GM19468 (cell line): ENCODE results near the gene ZNF438.
"Not testable (repeated sequence)": the region's sequence is repeated elsewhere in the genome, so short reads cannot be mapped to it uniquely, and the experiment has no call there.

ENCODE experiments used
- ATAC-seq: cut with Tn5 transposase; IDR thresholded peaks from one replicate; pipeline ENCODE4 v1.9.1; 2021; ENCODE audit warnings: mild to moderate bottlenecking, moderate library complexity, moderate number of reproducible peaks; ENCODE audit not compliant: unreplicated experiment; ENCODE audit errors: extremely low read depth

The ZNF438 gene

DNA sequence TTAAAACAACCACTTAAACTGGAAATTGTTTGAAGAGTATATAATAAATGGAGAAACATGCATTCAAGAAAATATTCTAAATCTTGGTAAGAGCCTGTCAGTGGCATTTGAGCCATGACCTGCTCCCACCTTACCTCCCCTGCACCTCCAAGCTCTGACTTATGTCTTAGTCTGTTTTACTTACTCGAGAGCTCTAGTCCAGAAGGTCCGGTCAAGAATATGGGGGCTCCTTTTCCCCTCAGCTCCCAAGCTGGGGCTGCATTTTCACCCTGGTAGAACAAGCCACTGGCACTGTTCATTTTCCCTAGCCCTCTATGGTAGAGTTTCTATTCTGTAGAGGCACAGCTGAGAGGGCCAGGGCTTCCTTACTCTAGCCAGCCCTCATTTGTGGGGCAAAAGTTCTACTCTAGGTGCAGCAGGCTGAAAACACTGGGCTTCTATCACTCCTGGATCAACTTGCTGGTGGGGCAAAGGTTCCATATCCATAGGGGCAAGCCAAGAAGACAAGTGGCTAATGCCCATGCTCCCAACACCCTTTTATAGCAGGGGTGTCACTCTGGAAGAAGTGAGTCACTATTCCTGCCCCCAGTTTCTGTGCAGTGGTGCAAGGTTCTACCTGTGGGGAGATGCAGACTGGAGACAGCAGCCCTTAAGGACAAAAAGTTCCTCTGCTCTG lies 40.6 kb downstream of the ZNF438 start:
- ATAC-seq: no peak

GRCh38 chr10:30990351-30990750 lies 41.3 kb downstream of the ZNF438 start:
- ATAC-seq: no peak

GRCh38 chr10:30988831-30989435 lies 42.7 kb downstream of the ZNF438 start:
- no peak for ATAC-seq

DNA sequence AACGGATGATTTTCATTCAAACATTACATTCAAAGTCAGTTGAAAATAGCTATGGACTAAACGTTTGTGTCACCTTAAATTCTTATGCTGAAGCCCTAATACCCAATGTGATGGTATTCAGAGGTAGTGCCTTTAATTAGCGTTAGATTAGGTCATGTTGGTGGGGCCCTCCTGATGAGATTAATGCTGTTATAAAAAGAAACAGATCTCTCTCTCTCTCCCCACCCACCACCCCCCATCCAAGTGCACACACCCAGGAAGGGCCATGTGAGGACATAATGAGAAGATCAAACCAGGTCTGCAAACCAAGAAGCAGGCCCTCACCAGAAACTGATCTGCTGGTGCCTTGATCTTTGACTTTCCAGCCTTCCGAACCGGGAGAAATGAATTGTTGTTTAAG lies 44.2 kb downstream of the ZNF438 start:
- ATAC-seq: no peak

DNA sequence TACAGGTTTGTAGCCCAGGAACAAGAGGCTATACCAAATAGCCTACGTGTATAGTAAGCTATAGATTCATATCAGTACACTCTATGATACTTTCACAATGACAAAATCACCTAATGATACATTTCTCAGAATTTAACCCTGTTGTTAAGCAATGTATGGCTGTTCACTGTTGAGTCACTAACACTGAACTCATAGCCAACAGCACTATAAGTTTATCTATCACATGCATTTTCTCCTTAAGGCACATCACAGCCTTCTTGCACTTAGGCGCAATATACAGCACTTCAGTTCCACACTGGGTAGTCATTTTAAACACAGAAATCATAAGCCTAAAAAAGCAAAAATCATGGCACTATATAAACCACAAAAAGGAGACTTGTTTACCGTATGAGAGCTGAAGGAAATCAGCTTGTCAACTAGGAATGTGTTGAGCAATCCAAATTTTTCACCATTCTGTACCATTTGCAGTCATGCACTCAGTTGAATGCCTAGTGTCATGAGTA lies 45.6 kb downstream of the ZNF438 start:
- no peak for ATAC-seq

- ATAC-seq: no peak
These were observed 46.2 kb downstream of the ZNF438 start for GRCh38 chr10:30985512-30985911.

DNA sequence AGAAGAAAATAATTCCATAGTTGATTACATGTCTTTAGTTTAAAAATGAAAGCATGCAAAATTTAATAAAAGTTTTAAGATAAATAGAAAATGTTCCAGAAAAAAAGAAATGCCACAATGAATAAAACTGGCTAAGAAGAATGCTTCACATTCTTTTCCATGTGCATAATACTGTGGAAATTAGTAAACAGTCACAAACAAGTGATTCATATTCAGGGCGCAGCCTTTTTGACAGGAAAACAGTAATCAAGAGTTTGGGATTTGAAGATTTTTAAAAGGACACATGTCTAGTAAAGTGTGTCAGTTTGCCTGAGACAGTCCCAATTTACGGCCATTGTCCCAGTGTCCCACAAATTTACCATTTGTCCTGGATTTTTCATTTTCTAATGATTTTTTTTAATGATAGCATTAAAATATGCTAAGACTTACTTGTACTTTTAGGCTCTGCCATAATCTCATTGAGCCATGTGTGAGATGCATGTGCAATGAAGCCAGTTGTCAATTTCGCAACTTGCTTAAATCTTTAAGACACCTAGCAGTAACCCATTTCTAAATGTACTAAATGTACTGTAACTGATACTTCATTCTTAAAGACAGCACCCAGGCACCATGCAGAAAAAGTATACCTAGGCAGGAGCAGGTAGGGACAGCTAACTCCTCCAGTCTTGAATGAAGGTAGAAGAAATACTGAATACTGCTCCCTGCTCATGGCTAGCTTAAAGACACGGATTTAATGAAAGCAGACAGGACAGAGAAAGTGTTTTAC lies 46.9 kb downstream of the ZNF438 start:
- no peak for ATAC-seq

DNA sequence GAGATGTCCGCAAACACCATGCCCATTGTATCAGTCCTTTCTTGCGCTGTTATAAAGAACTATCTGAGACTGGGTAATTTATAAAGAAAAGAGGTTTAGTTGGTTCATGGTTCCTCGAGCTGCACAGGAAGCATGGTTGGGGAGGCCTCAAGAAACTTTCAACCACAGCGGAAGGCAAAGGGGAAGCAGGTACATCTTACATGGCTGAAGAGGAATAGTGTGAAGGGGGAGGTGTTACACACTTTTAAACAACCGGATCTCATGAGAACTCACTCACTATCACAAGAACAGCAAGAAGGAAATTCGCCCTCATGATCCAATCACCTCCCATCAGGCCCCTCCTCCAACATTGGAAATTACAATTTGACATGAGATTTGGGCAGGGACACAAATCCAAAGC lies 48.5 kb downstream of the ZNF438 start:
- ATAC-seq: not testable (repeated sequence)

DNA sequence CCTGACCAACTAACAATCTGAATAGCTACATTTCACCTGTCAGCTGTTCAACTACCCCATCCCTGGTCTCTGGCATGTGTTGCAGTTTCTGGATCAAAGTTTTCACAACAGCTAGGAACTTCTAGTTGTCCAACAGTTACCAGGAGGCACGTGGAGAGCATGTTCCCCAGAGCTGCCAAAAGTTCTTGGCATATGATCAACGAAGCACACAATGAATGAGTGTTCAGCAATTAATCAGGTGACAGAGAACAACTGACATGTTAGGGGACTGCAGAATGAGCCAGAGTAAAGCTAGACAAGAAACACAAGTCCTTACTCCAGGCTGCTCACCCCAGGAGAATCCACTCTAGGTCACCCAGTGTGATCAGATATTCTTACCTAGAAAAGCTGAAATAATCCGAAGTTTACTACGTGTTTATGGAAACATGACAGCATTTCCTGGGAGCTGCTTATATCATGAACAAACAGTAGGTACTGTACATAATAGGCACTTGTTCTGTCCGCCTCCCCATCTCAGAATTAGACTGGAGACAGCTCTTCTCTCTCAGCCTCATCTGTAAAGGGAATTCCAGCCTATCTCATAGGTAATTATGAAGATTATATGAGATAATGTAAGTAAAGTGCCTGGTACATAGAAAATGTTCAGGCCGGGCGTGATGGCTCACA lies 50.6 kb downstream of the ZNF438 start:
- no peak for ATAC-seq

GRCh38 chr10:30979956-30980355 lies 51.7 kb downstream of the ZNF438 start:
- ATAC-seq: no peak

- no peak for ATAC-seq
These were observed 52.8 kb downstream of the ZNF438 start for GRCh38 chr10:30978843-30979242.

DNA sequence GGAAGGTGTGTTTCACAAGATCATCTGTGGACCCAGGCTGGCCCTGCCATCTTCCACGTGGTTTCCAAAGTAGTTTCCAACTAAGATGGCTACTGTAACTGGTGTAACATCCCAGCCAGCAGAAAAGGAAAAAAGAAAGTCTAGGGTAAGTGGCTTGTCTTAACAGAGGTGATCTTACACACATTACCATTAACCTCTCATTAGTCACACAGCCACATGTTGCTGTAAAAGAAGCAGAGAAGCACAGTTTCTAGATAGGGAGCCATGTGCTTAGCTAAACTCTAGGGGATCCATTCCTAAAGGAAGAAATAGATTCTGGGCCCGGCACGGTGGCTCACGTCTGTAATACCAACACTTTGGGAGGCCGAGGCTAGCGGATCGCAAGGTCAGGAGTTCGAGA lies 54.3 kb downstream of the ZNF438 start:
- no peak for ATAC-seq

DNA sequence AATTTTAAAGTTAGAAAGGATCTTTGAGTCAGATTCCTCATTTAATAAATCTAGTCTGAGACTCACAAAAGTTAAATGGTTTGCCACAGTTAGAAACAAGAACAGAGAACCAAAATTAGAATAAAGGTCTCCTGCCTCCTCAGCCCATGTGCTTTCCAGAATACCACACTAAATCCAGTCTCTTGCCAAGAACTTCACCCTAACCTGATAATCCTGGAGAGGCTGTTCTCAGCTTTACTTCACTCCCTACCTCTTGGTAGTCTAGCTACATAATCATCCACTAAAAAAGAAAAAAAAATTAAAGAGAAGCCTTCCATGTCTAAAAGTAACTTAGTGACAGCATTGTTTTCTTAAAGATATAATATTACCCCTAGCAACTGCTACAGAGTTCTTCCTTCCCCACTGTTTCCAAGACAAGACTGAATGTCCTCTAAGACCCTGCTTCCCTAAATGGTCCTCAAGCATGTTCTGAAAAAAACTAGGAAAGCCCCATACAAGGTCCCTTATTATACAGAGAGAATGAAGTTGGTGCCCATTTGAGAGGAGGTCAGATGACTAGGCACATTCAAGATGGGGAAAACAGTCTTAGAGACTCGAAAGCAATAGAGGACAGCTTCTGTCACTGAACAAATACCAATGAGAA lies 56.8 kb downstream of the ZNF438 start:
- ATAC-seq: no peak

GRCh38 chr10:30974355-30974754 lies 57.3 kb downstream of the ZNF438 start:
- ATAC-seq: no peak

DNA sequence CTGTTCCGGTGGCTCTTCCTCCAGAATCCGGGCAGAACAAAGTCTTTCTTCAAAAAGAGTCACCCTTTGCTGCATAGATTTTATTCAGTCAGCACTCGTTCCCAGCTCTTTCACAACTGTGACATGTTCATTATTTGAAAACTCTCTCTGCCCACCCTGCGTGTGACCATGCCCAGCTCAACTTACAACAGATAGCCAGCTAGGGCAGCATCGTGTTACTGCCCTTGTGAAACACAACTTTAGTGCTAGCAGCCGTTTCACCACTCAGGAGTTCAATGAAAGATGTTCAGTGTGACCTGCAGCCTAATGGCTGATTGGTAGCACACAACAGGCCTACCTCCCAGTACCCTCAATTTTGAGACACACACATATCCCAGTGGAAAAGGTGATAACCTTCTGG lies 57.9 kb downstream of the ZNF438 start:
- no peak for ATAC-seq

GRCh38 chr10:30970760-30971460 lies 60.8 kb downstream of the ZNF438 start:
- ATAC-seq: no peak

GRCh38 chr10:30968711-30969110 lies 63.0 kb downstream of the ZNF438 start:
- ATAC-seq: no peak

GRCh38 chr10:30967650-30968410 lies 63.8 kb downstream of the ZNF438 start:
- no peak for ATAC-seq
